ENCODE data around the gene BOC. TPM values are rescaled to one million over a fixed set of nuclear protein-coding genes. Genes with fewer than 3 reads are reported as not detected.

BOC gene
- total RNA-seq, 4 donors from 2014 or later = 3.7 to 7.4 (median 4.6) TPM

DNA sequence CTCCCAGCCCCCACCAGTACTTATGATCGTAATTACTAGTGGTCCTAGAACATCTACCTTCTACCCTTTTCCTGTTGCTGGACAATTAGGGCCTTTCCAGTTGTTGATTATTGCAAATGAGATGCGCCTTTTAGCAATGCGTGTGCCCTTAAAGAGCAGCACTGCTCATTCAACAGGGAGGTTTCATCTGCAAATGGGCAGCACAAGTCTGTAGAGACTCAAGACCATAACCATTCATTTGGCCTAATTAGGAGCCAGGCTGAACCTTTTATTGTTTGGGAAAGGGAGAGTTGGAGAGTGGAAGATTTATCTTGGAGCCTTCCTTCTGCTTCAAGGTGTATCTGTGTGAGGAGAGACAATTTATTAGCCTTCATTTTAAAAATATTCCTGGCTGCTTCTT, 42.3 kb downstream of the BOC start:
- intact Hi-C loops (cut with DNase I; ENCODE audit: low total_unique reads) (no loop called here), in situ Hi-C loops (cut with MboI; ENCODE audit: low sequenced_read_pairs in 4 of 4) (no loop called here)
- Histone ChIP-seq H3K27ac (no peak overlapping the region), H3K4me1 (peaks cover 0 to 24% of the 10 kb centered on the region in 2 donors), H3K4me3 (no peak overlapping the region), H3K9me3 (no peaks in the 10 kb centered on the region), H3K36me3 (no peaks in the 10 kb centered on the region), H3K27me3 (no peaks in the 10 kb centered on the region)
- no peak for TF ChIP-seq POLR2A (IDR thresholded peaks at IDR 0.05)
- TF ChIP-seq, protein P1, sequence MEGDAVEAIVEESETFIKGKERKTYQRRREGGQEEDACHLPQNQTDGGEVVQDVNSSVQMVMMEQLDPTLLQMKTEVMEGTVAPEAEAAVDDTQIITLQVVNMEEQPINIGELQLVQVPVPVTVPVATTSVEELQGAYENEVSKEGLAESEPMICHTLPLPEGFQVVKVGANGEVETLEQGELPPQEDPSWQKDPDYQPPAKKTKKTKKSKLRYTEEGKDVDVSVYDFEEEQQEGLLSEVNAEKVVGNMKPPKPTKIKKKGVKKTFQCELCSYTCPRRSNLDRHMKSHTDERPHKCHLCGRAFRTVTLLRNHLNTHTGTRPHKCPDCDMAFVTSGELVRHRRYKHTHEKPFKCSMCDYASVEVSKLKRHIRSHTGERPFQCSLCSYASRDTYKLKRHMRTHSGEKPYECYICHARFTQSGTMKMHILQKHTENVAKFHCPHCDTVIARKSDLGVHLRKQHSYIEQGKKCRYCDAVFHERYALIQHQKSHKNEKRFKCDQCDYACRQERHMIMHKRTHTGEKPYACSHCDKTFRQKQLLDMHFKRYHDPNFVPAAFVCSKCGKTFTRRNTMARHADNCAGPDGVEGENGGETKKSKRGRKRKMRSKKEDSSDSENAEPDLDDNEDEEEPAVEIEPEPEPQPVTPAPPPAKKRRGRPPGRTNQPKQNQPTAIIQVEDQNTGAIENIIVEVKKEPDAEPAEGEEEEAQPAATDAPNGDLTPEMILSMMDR (IDR thresholded peaks at IDR 0.05 in 4 of 5, conservative IDR thresholded peaks at IDR 0.05 in 1 of 5) = no peak
- ATAC-seq (no peak), DNase-seq (no peak)

DNA sequence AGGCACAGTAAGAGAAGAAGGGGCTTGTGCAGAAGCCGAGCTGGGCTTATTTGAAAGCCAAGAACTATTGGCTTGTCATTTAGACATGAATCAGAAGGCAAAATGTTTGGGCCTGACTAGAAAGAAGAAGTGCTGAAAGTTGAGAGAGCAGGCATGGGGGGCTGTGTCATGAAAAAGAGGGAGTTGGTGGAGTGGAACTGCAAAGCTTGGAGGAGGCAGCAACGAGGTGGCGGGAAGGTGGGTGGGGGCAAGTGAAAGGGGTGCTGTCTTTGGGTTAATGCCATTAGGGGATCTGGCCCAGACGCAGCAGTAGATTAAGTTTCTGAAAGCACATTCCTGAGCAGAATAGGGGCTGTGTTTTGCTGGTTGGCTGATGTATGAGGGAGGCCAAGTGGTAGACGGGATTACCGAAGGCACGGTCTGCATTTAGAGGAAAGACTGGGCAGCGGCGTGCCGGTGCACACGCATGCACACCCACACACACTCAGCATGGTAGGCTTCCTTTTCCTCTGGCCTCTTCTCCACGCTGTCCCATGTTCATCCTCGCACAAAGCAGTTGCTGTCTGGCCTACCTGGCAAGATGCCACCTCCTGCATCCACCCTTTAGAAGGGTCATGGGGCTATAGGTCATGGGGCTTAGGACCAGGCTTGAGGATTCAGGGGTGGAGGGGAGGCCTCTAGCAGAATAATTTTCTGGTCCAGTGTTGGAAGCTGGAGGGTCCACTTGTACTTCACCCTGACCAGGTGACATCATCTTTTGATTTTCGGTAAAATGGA, 43.0 kb downstream of the BOC start:
- ATAC-seq = no peak
- Histone ChIP-seq H3K4me1 (peaks cover 0 to 24% of the 10 kb centered on the region in 2 donors), H3K27me3 (no peaks in the 10 kb centered on the region), H3K27ac (no peak overlapping the region), H3K36me3 (no peaks in the 10 kb centered on the region), H3K9me3 (no peaks in the 10 kb centered on the region), H3K4me3 (no peak overlapping the region)
- in situ Hi-C loops (cut with MboI; ENCODE audit: low sequenced_read_pairs in 4 of 4) = no loop called here
- intact Hi-C loops (cut with DNase I; ENCODE audit: low total_unique reads) = no loop called here
- no peak for TF ChIP-seq POLR2A (IDR thresholded peaks at IDR 0.05)
- TF ChIP-seq, protein P1 (IDR thresholded peaks at IDR 0.05 in 4 of 5, conservative IDR thresholded peaks at IDR 0.05 in 1 of 5) = no peak
- no peak for DNase-seq

DNA sequence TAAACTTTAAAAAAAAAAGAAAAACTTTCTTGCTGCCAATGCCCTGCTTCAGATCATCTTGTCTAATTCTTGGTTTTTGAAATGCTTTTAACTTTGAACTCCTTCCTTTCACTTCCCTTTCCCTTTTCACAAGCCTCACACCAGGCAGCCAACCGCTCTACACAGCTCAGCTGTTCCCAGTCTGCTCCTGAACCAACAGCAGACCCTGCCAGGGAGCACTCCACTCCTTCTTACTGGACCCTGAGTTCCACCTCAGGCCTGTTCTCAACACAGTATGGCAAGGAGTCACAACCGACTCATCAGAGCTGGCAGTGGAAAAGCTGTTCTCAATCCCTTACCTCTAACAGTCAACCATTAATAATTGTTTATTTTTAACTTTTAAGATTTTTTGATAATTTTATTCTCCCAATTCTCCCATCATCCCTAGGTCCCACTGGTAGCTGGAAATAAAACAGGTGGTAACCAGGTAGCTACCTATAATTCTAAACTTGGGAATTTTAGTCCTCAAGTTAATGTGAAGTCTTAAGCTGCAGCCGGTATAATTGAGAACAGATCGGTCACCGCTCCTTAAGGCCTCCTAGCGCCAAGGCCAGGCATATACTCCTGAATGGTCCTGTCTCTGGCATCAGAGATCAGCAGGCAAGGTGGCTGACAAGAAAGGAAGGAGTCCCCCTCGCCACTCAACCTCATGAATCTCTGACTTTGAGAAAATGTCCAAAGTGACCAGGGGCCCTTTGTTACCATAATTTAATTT, 43.9 kb downstream of the BOC start:
- in situ Hi-C loops (cut with MboI; ENCODE audit: low sequenced_read_pairs in 4 of 4) = no loop called here
- Histone ChIP-seq H3K9me3 (no peaks in the 10 kb centered on the region), H3K27ac (peak overlapping the region in 1 of 4 donors; percentile 37), H3K4me1 (peaks cover 0 to 24% of the 10 kb centered on the region in 2 donors), H3K27me3 (no peaks in the 10 kb centered on the region), H3K36me3 (no peaks in the 10 kb centered on the region), H3K4me3 (no peak overlapping the region)
- ATAC-seq (no peak), DNase-seq (no peak)
- TF ChIP-seq POLR2A (IDR thresholded peaks at IDR 0.05) = no peak
- TF ChIP-seq, protein P1 (IDR thresholded peaks at IDR 0.05 in 4 of 5, conservative IDR thresholded peaks at IDR 0.05 in 1 of 5) = no peak
- intact Hi-C loops (cut with DNase I; ENCODE audit: low total_unique reads) = no loop called here

DNA sequence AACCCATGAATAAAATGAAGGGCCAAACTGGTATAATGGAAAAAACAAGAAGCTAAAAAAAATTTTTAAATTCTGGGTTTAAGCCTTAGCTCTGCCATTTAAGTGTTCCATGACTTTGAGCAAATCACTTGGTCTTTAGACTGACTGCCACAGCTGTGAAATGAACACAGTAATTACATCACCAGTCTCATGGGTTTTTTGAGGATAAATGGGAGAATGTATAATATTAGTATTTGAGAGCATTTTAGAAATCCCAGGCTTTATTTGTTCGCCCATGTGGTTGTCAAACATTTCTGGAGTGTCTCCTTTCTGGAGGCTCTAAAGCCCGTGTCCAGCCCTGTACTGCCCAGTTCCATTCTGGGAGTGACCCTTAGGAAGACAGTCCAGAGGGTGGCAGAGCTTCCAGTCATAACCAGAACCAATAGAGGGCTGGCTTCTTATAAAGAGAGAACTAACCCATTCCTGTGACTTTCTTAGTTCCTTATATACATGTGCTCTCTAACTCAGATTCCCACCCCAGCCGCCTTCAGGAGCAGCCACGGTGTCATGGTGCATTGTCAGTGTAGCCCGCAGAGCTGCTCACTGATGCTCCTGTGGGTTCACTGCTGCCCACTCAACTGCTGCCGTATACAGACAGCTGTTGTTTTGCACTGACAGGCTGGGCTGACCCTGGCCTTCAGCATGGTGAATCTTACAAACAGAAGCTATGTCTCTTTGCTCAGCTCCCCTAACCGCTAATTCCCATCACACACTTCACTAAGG, 44.7 kb downstream of the BOC start:
- Histone ChIP-seq H3K27ac (no peak overlapping the region), H3K4me3 (no peak overlapping the region), H3K9me3 (no peaks in the 10 kb centered on the region), H3K4me1 (peaks cover 0 to 24% of the 10 kb centered on the region in 2 donors), H3K27me3 (no peaks in the 10 kb centered on the region), H3K36me3 (no peaks in the 10 kb centered on the region)
- no peak for TF ChIP-seq POLR2A (IDR thresholded peaks at IDR 0.05)
- TF ChIP-seq, protein P1 (IDR thresholded peaks at IDR 0.05 in 4 of 5, conservative IDR thresholded peaks at IDR 0.05 in 1 of 5) = no peak
- DNase-seq = no peak
- intact Hi-C loops (cut with DNase I; ENCODE audit: low total_unique reads) (no loop called here), in situ Hi-C loops (cut with MboI; ENCODE audit: low sequenced_read_pairs in 4 of 4) (no loop called here)
- ATAC-seq = no peak
